Cardiac muscle cell (in vitro differentiated cells and primary cell): ENCODE data around the gene PDZD2. TPM values are rescaled to one million over a fixed set of nuclear protein-coding genes. Genes with fewer than 3 reads are reported as not detected.

Experiments
- DNase-seq, 2 donors: peaks; one replicate each; pipeline versions ENCODE4 v3.0.0 to v3.0.0-alpha.2; 2010 to 2017; ENCODE audit warnings: low read depth in 1 of 2, low spot score in 1 of 2
- H3K27ac ChIP-seq: fragments of 200-600 bp; sonication (generic); 2 replicates; pipeline ENCODE4 v1.5.1; 2016
- H3K27me3 ChIP-seq: fragments of 200-600 bp; sonication (generic); 2 replicates; pipeline ENCODE4 v1.6.0; 2016; ENCODE audit warnings: control low read depth
- H3K36me3 ChIP-seq: fragments of 200-600 bp; sonication (generic); 2 replicates; pipeline ENCODE4 v1.5.1; 2016; ENCODE audit warnings: control low read depth
- H3K4me1 ChIP-seq: fragments of 200-600 bp; sonication (generic); 2 replicates; pipeline ENCODE4 v1.8.1; 2017; ENCODE audit warnings: low read depth, mild to moderate bottlenecking, mixed run types
- H3K4me3 ChIP-seq: fragments of 200-600 bp; sonication (generic); 2 replicates; pipeline ENCODE4 v1.5.1; 2016; ENCODE audit warnings: mild to moderate bottlenecking
- H3K9me3 ChIP-seq: fragments of 200-600 bp; sonication (generic); 2 replicates; pipeline ENCODE4 v1.5.1; 2017; ENCODE audit warnings: low read depth, mild to moderate bottlenecking, control low read depth
- CTCF ChIP-seq: IDR thresholded peaks from 2 replicates; pipeline ENCODE4 v1.5.1; 2012; ENCODE audit warnings: low read depth, mild to moderate bottlenecking, low read length
- polyA plus RNA-seq: library from polyadenylated mRNA; unstranded; fragments of >200 nt; fragmentation: Nextera tagmentation; extraction: Ambion mirVana; gene quantifications from 2 replicates; pipeline ENCODE4 v1.2.1, GENCODE V29; 2016
- total RNA-seq: library from RNA; depleted of rRNA; stranded (reverse); fragments of >200 nt; gene quantifications from 2 replicates; pipeline ENCODE4 v1.2.3, GENCODE V29; 2016

PDZD2 gene
- total and polyA plus RNA-seq, 2 experiments from 2014 or later: 3.0 to 3.5 TPM

GRCh38 chr5:31641575-31641974 lies 2.6 kb downstream of the PDZD2 start:
- no peak for TF ChIP-seq CTCF
- no peaks in the 10 kb centered on the region for H3K9me3 ChIP-seq
- no peak overlapping the region for H3K4me3 ChIP-seq
- no peak for DNase-seq
- H3K36me3 ChIP-seq: no peaks in the 10 kb centered on the region
- no peak overlapping the region for H3K27ac ChIP-seq
- H3K4me1 ChIP-seq: peaks cover 19% of the 10 kb centered on the region
- H3K27me3 ChIP-seq: peaks cover 17% of the 10 kb centered on the region

GRCh38 chr5:31645420-31646081 lies 6.6 kb downstream of the PDZD2 start:
- Histone ChIP-seq H3K4me1 (no peaks in the 10 kb centered on the region), H3K4me3 (no peak overlapping the region), H3K27ac (no peak overlapping the region), H3K9me3 (no peaks in the 10 kb centered on the region), H3K36me3 (no peaks in the 10 kb centered on the region), H3K27me3 (peaks cover 5% of the 10 kb centered on the region)
- TF ChIP-seq CTCF: no peak
- DNase-seq: no peak

- TF ChIP-seq CTCF: no peak
- H3K4me1 ChIP-seq: peaks cover 9% of the 10 kb centered on the region
- H3K27me3 ChIP-seq: no peaks in the 10 kb centered on the region
- DNase-seq: no peak
- no peak overlapping the region for H3K4me3 ChIP-seq
- no peak overlapping the region for H3K27ac ChIP-seq
- H3K9me3 ChIP-seq: no peaks in the 10 kb centered on the region
- no peaks in the 10 kb centered on the region for H3K36me3 ChIP-seq
These were observed 9.4 kb downstream of the PDZD2 start for GRCh38 chr5:31648326-31648725.

GRCh38 chr5:31651241-31651640 lies 12.3 kb downstream of the PDZD2 start:
- TF ChIP-seq CTCF: no peak
- Histone ChIP-seq H3K4me3 (no peak overlapping the region), H3K27me3 (no peaks in the 10 kb centered on the region), H3K36me3 (no peaks in the 10 kb centered on the region), H3K4me1 (peaks cover 15% of the 10 kb centered on the region), H3K9me3 (no peaks in the 10 kb centered on the region), H3K27ac (peak overlapping the region; percentile 17)
- no peak for DNase-seq

- Histone ChIP-seq H3K9me3 (no peaks in the 10 kb centered on the region), H3K4me3 (no peak overlapping the region), H3K27me3 (no peaks in the 10 kb centered on the region), H3K4me1 (peaks cover 26% of the 10 kb centered on the region), H3K27ac (no peak overlapping the region), H3K36me3 (no peaks in the 10 kb centered on the region)
- no peak for DNase-seq
- no peak for TF ChIP-seq CTCF
These were observed 16.6 kb downstream of the PDZD2 start for GRCh38 chr5:31655491-31655890.
